EH (cell line): ENCODE data around the gene NEDD8.
A peak's percentile ranks its signal among the peaks of the same experiment; 100 is the strongest.
"Not testable (repeated sequence)": the region's sequence is repeated elsewhere in the genome, so short reads cannot be mapped to it uniquely, and the experiment has no call there.

Experiments
- DNase-seq: peaks from one replicate; pipeline ENCODE4 v3.0.0-alpha.2; 2015; ENCODE audit warnings: low read depth

The NEDD8 gene

GRCh38 chr14:24247422-24247821 lies 15.3 kb upstream of the NEDD8 start:
- no peak for DNase-seq

- peak; percentile 31 for DNase-seq
Observed at GRCh38 chr14:24246765-24247212, 14.6 kb upstream of the NEDD8 start.

DNA sequence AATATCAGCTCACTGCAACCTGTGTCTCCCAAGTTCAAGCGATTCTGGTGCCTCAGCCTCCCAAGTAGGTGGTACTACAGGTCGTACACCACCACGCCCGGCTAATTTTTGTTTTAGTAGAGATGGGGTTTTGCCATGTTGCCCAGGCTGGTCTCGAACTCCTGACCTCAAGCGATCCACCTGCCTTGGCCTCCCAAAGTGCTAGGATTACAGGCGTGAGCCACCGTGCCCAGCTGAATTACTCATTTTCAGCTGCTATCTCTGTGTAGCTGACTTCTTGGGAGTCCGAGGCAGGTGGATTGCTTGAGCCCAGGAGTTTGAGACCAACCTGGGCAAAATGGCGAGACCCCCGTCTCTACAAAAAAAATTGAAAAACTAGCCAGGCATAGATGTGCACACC lies 13.2 kb upstream of the NEDD8 start:
- not testable (repeated sequence) for DNase-seq

- no peak for DNase-seq
Observed at GRCh38 chr14:24243336-24243836, 11.2 kb upstream of the NEDD8 start.

DNA sequence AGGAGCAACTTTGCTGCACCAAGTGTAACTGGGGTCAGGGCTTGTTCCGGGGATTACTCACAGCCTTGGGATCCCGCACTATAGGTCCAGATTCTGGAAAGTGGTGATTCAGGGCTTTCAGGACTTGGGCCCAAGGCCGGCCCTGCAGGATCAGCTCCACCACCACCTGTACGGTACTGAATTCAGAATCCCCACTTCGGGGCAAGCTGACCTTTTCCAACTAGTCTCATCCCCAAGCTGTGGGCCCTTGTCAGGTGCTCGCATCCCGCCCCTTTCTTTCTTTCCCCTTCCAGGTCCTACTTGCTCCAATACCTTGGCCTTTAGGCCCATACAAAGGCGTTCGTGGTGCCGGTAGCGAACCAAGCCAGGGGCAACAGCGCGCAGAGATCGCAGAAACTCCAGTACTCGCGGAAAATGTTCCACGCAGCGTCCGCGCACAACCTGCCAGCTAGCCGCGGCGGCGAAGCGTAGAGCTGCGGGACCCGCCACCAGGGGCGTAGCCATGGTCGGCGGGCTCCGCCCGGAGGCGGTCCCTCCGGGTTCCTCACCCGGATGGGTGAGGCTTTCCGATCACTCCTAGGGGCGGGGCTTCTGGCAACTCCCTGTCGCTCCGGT lies 9.8 kb upstream of the NEDD8 start:
- peak; percentile 94 for DNase-seq

- no peak for DNase-seq
Observed at GRCh38 chr14:24240110-24240918, 8.1 kb upstream of the NEDD8 start.

GRCh38 chr14:24238527-24239037 lies 6.4 kb upstream of the NEDD8 start:
- peak; percentile 25 for DNase-seq

DNA sequence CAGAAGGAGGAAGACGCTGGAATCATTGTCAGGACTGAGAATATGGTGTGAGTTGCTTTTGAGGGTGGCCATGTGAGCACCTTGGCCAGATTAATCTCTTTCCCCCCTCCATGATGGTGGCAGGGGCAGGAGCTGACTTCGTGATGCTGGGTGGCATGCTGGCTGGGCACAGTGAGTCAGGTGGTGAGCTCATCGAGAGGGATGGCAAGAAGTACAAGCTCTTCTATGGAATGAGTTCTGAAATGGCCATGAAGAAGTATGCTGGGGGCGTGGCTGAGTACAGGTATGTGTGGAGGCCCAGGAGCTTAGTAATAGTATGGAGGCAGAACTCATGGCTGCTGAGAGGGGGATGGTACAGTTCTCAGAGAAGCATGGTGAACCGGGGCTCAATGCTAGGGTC lies 6.0 kb upstream of the NEDD8 start:
- DNase-seq = no peak

GRCh38 chr14:24237463-24237955 lies 5.3 kb upstream of the NEDD8 start:
- no peak for DNase-seq

DNA sequence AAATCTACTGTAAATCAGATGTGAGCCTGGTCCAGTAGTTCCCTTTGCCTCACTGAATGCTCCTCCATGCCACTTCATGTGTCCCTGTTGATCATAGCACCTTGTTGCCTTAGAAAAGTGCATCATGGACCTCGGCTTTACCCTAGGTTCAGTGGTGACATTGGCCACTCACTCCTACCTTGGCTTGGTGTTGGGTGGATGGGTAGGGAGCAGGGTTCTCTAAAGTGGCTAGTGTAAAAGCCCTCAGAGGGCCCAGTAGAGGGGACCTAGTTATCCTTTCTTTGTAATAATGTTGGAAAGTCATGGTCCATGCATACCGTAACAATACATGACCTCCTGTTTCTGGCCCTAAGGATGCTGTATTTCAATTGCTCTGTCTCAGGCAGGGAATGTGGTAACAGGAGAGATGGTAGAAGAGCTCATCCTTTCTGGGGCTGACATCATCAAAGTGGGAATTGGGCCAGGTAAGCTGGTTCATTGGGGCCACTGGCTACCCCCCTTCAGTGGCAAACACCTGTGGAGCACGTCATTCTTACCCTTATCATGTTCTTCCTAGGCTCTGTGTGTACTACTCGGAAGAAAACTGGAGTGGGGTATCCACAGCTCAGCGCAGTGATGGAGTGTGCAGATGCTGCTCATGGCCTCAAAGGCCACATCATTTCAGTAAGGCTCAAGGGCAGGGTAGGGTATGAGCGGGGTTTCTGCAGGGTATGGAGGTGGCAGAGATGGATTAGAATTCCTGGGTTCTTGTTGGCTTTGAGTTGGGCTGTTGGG lies 4.7 kb upstream of the NEDD8 start:
- no peak for DNase-seq

DNA sequence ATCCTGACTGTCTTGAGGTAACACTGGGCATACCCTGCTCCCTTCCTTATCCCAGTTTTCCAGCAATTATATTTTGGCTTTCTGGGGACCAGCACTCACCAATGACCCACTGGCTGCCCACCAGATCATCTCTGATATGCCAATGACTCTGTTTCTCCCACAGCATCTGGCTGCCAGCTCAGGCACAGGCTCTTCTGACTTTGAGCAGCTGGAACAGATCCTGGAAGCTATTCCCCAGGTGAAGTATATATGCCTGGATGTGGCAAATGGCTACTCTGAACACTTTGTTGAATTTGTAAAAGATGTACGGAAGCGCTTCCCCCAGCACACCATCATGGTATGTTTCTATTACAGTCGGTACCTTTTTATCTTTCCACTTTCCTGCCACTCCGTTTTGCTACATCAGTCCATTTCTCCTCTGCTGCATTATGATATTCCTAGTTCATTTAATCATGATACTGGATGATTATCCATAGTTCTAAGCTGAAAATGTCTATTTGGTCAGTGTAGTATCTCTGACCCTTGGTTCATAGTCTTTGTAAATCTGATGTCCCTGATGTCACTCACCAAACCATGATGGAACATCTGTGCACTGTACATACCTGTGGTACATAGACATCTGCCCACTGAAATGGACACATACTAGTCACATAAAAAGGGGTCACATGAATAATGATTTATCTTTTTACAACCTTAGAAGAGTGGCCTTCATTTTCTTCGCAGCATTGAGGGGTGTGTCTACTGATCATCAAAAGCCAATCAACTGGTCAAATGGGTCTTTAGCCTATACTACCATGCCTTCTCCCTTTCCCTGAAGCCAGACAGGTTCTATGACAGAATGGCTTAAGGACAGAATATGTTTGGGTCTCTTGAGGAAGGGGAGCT lies 3.9 kb upstream of the NEDD8 start:
- DNase-seq = no peak

DNA sequence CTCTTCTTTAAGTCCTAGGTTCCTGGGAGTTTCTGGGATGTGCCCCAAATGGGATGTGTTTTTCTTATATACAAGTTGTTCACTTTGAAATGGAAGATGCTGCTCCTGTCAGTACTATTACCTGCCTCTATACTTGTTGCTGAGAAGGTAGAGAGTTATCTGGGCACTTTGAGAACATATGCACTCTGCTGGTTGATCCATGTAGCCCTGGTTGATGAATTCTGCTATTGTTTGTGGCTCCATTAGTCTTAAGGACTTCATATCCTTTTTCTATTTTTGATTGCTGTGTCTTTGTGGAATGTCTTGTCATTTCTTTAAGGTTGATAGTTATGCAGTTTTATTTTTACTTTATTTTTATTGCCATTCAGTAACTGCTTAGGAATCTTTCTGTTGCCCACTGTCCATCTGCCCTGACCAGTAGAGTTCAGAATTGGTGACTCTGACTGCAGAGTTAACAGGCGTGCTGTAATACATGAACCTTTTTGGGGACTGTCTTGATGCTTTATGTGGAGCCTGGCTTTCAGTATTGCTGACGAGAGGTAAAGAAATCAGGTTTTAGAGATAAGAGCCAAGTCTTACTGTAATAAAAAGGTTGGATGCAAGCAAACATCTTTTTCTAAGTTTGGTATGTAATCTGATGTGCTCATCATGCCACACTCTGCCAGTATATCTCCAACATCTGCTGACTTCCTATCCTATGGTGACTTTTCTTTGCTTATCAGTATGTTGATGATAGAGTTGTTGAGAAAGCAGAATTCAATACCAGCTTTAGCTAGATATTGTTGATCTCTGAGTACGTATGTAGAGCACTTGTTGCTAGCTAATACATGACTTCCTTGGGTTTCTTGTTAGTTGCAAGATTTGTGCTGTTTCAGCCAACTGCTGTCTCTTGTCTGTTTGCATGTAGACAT lies 2.2 kb upstream of the NEDD8 start:
- DNase-seq = peak; percentile 53

DNA sequence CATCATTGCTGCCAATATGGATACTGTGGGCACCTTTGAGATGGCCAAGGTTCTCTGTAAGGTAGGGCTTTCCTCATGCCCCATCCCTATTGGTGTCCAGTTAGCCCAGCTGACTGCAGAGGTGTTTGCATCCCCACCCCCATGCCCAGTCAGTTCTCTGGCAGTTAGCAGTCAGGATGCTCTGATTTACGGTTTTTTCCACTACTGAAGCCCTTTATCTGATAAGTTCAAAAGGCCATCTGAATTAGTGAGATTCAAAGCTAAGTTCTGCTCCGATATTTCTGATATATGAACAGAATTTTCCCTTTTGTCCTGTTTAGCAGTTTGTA lies 1.3 kb upstream of the NEDD8 start:
- peak; percentile 21 for DNase-seq

- DNase-seq = no peak
Observed at GRCh38 chr14:24232645-24233537, 724 bp upstream of the NEDD8 start, which contains the start of gene GMPR2. Gene GMPR2, plus strand, starts transcription at chr14:24232929. Its CDS starts 325 bp downstream, at chr14:24233254.

GRCh38 chr14:24231263-24232120 lies 675 bp downstream of the NEDD8 start:
- DNase-seq = peak; percentile 9

- DNase-seq = no peak
Observed at GRCh38 chr14:24228902-24229301, 3.3 kb downstream of the NEDD8 start.

GRCh38 chr14:24226473-24226872 lies 5.7 kb downstream of the NEDD8 start:
- no peak for DNase-seq

DNA sequence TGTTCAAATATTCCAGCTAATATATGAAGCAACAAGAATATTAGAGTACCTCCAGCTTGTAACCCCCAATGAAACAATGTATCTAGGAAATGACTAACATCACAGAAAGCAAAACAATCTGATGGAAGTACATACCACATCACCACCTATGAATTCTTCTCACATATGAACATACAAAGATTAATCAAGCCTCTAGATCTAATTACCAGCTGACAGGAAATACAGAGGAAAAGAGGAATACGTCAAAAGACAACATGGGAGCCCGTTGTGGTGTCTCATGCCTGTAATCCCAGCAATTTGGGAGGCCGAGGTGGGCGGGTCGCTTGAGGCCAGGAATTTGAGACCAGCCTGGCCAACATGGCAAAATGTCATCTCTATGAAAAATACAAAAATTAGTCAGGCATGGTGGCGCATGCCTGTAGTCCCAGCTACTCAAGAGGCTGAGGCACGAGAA lies 7.5 kb downstream of the NEDD8 start:
- peak; percentile 87 for DNase-seq
